NOMO-1 treated with DMSO at 0.1 percent for 48 hours (cell line): ENCODE results near the gene C19orf33.
A peak's percentile ranks its signal among the peaks of the same experiment; 100 is the strongest.

Experiments used
- DNase-seq: peaks from one replicate; lab custom pipeline; 2025; ENCODE audit not compliant: unreplicated experiment; lab: John Stamatoyannopoulos, UW

C19orf33 gene

DNA sequence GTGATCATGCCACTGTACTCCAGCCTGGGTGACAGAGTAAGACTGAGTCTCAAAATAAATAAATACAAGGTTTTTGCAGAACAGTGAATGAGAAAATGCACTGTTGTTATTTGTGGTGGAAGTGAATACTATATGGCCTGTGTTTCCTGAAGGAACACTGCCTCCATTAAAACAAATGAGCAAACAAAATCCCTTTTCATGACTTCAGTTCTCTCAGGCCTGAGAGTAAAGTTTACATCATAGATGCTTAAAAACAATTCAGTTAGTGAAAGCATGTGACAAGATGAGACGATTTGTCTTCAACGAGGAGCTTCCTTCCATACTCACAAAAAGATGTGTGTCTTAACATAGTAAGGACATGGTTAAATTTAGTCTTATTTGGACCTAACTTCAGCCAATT lies 25.3 kb upstream of the C19orf33 start:
- no peak for DNase-seq

DNA sequence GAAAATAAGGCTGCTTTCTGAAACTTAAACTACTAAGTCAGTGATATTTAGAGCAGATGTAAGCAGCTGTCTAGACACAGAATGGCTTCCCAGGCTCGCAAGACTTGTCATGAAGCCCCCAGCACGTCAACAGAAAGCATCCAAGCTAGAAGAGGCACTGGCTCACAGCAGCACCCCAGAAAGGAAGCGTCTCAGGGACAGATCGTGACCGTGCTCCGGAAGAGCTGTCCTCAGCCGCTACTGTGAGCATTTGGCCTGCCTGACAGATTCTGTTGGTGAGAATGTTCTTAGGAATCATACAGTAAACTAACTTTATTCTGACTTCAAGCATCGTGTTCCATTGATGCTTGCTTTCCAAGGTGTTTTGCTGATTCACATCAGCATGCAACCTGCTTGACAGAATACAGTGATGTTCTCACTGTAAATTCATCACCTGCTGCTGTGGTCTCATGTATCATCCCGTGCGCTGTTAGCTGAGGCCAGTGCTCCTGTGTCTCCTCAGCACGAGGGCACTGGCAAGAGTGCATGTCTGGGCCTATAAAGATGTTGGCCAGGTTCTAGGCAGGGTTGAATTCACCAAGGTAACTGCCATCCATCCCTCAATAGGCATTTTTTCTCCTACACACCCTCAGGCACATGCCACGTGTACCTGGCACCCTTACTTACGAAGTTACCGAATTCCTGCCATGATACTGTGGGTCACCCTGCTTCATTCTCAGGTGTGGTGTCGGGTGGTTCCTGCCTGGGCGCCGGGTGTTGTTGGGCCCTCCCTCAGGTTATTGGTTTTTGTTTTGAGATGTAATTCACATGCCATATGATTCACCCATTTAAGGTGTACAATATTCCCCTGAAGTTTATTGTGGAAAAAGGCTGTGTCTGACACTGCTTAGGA lies 23.8 kb upstream of the C19orf33 start:
- DNase-seq: no peak

DNA sequence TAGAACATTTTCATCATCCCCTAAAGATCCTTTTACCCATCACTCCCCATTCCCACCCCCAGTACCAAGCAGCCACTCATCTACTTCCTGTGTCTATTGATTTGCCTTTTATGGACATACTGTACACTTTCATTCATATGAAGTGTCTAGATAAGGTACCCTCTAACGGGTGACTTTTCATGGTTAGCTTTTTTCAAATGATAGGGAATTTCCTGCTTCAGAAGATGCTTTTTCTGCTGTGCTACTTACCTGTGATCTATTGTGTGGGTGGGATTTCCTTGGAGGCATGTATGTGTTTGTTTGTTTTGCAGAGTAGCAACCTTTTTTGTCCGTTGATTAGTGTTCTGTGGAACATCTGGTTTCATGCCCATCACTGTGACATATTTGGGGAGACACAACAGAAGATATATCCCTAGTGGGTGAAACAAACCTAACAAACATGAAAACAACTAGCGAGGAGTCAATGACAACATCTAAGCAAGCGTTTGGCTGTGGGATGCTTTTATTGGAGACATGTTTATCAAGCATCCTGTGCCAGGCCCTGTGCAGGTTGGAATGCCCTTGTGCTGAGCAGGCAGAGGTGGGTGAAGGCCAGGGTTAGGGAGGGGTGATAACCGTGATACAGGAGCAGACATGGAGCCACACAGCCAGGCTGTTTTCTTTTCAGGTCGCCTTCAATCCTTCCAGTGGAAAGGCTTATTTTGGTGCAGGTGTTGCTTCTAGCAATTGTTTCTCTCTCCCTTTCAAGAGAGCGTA lies 22.1 kb upstream of the C19orf33 start:
- no peak for DNase-seq

DNA sequence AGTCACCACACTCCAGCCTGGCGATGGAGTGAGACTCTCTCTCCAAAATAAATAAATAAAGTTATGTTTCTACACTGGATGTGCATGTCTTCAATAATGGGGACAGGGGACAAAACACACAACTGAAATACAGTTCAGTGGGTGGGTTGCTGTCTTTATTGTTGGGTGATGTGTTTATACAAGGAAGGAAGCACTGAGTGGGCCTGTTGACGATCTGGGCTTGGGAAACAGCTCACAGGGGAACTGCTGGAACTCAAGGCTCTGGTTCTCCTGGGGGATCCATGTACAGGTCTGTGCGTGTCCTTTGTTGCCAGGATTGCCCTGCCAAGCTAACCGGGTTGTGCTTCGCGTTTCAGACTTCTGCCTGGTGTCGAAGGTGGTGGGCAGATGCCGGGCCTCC lies 20.8 kb upstream of the C19orf33 start:
- no peak for DNase-seq

DNA sequence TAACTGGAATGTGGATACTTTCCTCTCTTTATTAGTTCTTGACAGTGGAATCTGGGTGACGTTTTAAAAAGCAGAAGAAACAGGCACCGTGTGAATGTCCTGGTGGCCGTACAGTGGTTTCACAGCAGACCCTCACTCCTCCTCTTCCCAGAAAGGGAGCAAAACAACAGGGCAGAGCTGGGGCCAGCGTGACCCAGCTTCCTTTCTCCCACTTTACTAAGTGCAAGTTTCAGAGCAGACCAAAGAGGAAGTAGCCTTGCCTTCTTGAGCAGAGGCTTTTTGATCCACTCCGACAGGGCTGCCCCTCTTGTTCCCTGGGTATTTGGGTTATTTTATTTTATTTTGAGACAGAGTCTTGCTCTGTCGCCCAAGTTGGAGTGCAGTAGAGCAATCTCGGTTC lies 19.6 kb upstream of the C19orf33 start:
- peak; percentile 52 for DNase-seq

DNA sequence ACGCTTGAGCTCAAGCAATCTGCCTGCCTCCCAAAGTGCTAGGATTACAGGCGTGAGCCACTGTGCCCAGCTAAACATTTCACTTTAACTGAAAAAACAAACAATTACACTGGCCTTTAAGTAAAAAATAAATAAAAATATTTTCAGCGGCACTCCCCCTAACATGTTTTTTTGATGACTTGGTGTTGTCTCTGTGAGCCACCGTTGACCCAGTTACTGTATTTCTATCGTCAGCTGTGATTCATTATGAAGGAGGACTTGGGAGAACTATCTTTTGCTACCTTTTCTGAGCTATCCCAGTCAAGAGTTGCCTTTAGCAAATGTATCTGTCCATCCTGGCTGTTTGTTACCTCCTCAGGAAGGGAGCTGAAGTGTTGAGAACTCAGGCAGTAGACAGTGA lies 18.5 kb upstream of the C19orf33 start:
- DNase-seq: no peak

DNA sequence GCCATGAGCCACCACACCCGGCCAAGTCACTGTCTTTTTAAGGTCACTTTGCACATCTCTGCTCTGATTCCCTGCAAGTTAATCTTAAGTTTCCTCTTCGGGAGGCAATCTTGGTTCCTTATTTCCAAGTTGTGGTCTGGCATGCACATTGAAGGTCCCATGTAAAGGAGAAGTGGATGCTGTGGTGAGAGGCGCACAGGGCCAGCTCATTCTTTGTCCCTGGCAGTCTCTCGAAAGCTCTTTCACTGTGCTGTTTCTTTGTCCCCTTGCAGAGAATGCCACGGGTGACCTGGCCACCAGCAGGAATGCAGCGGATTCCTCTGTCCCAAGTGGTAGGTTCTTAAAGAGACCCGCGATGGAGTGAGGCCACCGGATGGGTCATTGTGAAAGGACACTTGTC lies 16.4 kb upstream of the C19orf33 start:
- DNase-seq: peak; percentile 88

DNA sequence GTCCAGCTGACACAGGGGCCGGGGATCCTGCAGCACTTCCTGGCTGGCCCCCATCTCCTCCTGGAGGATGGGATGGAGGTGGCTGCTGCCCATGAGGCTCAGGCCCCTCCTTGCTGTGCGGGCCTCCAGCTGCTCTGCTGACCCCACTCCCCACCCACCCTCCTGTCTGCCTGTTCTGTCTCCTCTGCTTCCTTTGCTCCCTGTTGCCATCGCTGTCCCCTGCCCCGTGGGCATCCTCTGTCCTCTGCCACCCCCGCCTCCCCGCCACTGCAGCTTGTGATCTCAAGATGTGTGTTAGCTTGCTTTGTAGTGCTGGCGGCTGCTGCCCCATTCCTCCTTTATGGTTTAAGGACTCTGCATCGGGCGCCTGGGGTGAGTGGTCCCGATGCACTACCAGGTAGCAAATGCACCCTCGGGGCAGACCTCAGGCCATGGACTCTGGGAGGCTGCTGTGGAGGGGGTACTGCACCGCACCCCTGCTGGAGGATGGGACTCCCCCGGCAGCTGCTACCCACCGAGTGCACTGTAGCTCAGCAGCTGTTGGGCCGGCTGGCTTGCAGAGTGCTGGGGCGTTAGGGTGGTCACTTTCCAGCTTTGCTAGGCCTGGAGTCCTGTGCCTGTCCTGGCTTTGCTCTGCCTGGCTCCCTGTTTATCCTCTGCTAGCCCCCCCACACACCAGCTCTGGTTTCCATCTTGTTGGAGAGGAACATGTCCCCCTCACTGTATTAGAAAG lies 15.8 kb upstream of the C19orf33 start:
- DNase-seq: no peak

DNA sequence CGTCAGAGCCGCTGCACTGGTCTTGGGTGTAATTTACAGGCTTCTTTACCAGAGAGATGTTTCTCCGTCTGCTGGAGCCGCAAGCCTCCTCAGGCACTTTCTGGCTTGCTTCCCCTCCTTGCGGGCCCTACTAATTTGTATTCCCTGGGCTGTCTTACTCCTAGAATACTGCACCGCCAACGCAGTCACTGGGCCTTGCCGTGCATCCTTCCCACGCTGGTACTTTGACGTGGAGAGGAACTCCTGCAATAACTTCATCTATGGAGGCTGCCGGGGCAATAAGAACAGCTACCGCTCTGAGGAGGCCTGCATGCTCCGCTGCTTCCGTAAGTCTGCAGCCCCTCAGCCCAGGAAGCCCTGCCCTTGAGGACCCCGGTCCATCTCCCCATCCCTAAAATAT lies 14.1 kb upstream of the C19orf33 start:
- DNase-seq: no peak

DNA sequence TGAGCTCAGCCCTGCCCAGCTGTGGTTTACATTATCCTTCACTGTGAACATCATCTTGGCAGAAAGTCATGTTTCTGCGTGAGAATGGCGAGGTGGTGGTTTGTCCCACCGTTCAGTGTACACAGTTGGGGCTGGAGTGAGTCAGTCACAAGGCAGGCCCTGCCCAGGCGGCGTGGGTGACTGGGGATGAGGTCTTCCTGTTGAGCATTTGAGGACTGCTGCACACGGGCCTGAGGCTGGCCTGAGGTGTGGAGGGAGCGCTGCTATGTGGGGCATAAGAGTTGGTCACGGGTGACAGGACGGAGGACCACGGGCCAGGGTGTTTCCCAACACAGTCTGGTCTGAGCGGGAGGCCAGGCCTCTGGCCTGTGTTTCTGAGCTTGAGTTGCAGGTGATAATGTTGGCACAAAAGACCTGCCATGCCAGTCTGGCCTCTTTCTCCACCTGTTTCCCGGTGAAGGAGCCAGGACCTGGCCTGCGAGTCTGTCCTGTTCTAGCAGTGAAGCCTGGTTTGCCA lies 13.4 kb upstream of the C19orf33 start:
- no peak for DNase-seq

DNA sequence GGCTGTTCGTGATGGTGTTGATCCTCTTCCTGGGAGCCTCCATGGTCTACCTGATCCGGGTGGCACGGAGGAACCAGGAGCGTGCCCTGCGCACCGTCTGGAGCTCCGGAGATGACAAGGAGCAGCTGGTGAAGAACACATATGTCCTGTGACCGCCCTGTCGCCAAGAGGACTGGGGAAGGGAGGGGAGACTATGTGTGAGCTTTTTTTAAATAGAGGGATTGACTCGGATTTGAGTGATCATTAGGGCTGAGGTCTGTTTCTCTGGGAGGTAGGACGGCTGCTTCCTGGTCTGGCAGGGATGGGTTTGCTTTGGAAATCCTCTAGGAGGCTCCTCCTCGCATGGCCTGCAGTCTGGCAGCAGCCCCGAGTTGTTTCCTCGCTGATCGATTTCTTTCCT lies 12.2 kb upstream of the C19orf33 start:
- DNase-seq: no peak

DNA sequence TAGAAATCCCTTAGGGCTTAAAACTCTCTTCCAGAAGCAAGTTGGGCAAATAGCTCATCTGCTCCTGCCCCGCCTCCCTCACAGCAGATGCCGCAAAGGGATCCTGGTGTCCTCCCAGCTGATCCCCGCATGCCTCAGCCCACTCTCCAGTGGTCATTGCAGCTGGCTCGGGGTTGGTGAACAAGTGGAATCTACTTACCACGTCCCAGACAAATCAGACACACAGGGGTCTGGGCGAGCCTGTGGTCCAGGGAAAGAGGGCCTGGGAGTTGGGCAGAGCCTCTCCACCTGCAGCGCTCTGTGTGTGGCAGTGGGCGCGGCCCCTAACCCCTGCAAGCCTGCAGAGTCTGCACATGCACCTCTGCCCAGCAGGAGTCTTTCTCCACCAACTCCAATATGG lies 10.8 kb upstream of the C19orf33 start:
- no peak for DNase-seq

DNA sequence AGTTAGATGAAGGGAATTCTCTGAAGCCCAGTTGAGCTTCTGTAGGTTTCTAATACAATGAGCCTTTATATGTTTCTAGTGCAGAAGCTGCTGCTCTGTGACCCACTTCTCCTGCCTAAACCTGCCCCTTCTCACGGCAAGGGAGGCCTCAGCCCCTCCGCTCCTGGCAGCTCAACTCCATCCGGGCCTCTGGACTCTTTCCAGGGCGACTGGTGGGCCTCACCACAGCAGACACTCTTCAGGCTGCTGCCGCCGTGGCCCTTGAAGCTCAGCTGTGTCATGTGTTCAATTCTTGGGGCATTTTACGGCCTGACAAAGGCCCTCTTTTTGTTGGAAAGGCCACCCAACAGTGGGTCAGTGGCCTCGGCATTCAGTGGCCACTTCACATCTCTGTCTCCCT lies 10.0 kb upstream of the C19orf33 start:
- no peak for DNase-seq

DNA sequence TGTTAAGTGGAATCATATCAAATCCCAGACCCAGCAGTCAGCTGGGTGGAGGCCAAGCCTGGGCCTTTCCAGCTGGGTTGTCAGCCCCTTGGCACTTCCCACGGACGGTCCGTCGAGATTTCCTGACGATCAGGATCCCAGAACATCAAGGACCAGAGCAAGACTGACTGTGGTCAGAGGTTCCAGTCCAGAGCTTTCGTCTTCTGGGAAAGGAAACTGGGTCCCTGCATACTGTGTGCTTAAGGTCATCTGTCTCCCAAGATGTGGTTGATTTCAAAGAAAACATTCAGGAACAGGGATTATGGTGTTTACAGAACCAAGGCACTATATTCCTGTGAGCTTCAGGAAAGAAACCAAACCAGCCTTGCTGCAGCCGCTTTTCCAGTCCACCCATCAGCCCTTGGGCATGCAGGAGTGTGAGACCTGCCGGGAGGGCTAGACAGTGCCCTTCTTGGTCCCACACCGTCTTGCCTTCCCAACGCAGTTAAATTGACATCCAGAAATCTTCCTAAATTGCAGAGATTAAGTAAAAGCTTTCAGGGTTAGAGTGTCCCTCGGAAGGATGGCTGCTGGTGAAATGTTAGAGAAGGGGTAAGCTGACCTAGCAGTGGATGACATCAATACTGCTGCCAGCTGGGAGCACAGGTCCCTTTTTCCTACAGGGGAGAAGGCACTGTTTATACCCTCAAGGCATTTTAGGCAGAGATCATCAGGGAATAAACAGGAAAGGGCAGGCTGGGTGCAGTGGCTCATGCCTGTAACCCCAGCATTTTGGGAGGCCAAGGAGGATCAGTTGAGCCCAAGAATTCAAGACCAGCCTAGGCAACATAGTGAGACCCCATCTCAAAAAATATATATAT lies 5.0 kb upstream of the C19orf33 start:
- no peak for DNase-seq

DNA sequence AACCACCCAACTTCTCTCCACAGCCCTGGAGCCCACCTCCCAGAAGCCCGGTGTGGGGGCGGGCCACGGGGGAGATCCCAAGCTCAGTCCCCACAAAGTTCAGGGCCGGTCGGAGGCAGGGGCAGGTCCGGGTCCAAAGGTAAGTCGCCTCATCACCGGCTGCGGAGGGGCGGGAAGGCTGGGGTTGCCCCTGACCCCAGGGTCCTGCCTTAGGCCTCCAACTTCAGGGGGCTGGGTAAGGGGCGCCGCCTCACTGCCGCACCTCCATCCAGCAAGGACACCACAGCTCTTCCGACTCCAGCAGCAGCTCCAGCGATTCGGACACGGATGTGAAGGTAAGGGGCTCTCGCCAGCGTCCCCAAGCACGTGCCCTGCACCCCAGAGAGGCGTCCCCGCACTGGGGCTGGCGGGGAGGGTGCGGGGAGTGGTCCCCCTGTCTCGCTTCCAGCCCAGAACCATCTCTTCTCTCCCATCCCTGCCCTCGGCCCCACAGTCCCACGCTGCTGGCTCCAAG lies 358 bp downstream of the C19orf33 start:
- no peak for DNase-seq

DNA sequence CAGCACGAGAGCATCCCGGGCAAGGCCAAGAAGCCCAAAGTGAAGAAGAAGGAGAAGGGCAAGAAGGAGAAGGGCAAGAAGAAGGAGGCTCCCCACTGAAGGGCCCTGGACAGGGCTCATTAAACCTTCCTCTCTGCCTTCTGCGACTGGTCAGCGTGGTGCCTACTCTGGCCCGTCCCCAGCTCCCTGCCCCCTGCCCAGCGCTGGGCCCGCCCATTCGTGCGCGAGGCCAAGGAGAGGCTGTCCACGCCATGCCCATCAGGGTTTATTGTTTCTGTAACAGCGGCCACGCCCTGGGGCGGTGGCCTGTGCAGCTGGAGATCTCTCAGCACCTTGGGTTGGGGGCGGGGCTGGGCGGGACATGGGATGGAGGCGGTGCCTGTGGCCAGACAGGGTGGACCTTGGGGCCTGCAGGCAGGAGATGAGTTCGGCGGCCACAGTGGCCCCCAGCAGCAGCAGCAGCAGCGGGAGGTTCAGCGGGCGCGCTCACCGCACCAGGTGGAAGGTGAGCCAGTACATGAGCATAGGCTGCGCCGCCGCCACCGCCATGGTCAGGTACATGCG lies 897 bp downstream of the C19orf33 start:
- no peak for DNase-seq

DNA sequence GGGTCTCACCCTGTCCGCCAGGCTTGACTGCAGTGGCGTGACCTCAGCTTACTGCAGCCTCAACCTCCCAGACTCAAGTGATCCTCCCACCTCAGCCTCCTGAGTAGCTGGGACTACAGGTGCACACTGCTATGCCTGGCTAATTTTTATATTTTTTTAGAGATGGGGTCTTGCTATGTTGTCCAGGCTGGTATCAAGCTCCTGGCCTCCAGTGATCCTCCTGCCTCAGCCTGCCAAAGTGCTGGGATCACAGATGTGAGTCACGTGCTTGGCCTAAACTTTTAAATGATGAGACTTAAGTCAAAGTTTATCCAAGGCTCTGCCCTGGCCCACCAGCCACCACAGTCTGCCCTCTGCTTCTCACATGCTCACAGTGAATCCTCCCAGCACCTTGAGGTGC lies 2.2 kb downstream of the C19orf33 start:
- DNase-seq: no peak

DNA sequence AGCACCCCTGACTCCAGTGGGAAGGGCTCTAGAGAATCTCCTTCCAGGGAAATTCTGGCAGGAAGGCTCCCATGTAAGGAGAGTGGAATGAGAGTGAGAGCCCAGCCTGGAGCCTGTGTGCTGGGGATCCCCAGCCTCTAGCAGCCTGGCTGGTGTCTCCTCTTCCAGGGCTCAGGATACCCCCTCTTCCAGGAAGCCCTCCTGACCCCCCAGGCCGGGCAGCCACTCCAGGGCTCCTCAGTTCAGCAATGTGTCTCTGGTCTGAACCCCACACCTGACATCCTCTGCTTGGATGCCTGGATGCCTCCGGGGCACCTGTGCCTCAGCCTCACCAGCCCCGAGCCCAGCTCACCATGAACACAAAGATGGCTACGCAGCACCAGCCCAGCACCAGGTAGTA lies 3.0 kb downstream of the C19orf33 start:
- DNase-seq: no peak

DNA sequence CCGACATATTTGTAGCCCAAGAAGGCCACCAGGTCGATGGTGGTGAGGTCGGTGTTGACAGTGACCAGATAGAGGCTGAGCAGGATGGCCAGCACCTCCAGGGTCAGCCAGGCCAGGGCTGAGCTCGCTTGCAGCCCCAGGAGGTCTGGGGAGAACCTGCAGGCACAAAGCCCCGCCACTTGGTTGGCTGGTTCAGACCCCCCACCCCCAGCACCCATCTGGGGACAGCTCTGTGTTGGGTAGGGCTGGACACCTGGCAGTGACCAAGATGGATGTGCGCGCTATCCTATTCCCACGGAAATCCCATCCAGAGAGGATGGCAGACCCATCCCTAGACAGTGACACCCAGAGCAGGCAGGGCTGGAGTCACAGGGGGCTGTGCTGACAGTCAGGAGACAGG lies 3.5 kb downstream of the C19orf33 start:
- no peak for DNase-seq
